M059J (cell line): Measurements from ENCODE around the gene OBSL1. TPM values are rescaled to one million over a fixed set of nuclear protein-coding genes. Genes with fewer than 3 reads are reported as not detected.
A peak's percentile ranks its signal among the peaks of the same experiment; 100 is the strongest.

Source experiments
- DNase-seq: peaks from one replicate; pipeline ENCODE4 v3.0.0-alpha.2; 2012; ENCODE audit warnings: low read depth
- total RNA-seq: library from RNA; depleted of rRNA; stranded (reverse); fragments of >200 nt; shearing (Covaris generic); gene quantifications from 2 replicates; pipeline ENCODE4 v1.2.3, GENCODE V29; 2014; rRNA removed

Gene OBSL1
- total RNA-seq, 1 experiment from 2014 or later, result 81.4 TPM

DNA sequence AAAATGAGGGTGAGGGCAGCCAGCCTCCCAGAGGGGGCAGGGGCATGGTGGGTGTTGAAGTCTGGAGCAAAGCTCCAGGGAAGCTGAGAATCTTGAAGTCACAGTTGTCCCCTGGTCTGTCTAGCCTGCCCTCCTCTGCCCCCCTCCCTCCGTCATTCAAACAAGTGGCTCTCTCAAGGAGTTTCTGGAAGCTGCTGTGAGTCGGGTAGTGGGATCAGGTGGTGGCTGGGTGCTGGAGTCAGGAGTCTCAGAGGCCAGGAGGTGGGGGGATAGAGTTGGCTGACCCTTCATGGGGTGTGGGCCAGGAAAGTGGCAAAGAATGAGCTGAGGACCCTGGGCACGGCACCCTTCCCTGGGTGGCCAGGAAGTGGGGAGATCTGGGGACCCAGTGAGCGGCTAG is 57.6 kb downstream of the OBSL1 start:
- DNase-seq, result no peak

DNA sequence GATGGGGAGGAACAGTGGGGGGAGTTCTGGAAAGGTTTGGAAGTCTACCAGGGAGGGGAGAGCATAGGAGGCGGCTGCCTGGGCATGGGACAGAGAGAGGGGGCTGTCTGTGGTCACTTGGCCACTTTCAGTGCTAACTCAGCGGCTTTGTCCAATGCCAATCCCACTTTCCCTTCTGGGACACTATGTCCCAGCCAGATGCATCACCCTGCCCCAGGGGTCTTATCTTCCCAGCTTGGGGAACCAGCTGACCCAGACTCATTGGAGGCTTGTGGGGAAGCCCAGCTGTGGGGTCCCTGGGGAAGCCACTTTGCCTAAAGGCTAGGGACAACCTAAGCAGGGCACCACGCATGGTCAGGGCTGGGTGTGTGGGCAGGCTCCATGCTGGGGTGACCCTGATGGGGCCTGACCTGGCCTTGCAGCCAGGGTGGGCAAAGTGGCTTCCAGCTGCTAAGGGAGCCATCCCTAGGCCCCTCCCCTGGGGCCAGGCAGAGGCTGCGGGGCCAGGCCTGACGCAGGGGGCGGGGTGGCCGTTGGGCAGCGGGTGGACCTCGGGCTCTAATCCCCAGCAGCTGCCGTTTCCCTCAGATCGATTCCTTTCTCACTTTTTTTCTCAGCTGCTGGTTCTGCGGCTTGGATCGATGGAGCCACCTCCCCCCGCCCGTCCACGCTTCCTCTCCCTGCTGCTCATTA is 58.7 kb downstream of the OBSL1 start:
- DNase-seq, result no peak

DNA sequence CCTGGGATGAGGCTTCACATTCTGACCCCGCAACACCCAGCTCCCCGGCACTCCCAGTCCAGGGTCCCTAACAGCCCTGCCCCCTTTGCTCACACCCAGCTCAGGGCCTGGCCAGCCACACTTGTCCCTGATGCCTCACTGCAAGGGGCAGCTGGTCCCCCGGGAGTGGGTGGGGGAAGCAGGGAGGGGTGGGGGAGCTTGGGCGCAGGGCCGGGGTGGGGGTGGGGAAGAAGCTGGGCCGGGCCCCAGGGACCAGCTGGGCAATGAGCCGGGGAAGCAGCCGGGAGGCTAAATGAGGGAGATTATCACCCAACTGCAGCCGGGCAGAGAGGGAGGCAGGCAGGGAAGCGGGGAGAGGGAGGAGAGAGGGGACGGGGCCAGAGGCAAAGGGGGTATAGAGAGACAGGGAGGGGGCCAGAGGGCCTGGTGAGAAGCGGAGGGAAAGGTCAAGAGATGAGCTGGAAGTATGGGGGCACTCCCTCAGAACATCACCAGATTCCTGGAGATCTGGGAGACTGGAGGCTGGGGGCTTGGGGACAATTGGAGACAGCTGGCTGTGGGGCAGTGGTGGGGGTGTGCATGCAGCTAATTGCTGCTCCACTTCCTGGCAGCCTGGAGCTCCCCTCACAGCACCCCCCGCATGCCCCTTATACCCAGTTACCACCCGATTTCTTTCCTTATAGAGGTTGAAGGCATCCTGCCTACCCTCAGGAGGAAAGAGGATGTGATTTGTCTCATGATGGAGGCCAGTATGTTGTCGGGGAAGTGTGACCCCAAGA is 59.6 kb downstream of the OBSL1 start:
- no peak for DNase-seq

DNA sequence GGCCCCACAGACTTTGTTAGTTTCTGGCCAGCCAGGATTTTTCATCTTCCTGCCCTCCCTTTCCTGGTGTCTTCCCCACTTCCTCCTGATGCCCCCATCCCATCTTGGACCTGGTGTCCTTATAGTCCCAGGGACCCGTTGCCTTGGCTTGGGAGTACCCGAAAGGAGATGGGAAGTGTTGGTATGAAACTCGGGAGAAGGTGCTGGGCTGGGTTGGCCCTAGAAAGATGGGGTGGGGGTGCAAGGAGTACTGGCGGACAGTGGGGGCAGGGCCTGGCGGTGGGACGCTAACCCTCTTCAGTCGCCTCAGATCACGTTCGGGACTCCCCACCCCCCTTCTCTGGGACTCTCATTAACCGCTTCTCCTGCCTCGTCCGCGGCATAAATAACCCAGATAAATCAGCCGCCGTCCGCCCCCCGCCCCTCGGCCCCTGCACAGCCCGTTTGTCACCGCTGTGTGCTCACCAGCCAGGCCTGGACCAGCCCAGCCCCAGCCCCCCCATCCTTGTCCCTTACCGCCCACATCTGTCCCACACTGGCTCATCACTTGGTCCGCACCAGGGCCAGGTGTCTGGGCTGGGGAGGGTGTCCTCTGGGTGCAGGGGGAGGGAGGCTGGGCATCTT is 60.7 kb downstream of the OBSL1 start:
- no peak for DNase-seq

DNA sequence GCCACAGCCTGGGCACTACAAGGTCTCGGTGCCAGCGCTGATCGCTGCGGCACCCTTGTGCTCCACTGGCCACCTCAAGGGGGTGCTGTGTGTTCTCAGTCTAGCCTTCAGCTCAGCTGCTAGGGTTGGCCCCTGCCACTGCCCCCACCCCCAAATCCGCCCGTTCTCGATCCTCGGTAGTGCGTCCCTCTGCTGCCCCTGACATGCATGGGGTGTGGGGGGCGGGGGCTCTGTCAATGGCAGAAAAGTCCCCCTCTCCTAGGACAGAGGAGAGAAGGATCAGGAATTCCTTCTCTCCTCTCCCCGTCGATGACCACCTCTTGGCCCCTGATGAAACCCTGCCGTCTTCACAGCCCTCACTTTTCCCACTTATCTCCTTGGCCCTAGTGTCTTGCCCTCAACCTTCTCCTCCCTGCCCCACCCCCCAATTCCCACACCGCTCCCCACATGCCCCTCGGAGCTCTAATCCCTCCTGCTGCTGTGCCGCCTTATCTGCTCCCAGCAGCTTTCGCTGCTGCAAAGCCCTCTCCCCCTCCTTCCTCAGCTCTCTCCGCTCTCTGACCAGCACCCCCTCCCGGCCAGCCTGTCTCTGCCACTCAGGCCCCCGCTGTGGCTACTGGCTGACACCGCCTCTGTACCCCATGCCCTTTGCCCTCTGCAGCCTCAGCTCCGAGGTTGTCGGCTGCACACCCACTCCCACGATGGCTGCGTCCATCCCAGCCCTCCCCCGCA is 61.4 kb downstream of the OBSL1 start:
- DNase-seq, result peak; percentile 51

DNA sequence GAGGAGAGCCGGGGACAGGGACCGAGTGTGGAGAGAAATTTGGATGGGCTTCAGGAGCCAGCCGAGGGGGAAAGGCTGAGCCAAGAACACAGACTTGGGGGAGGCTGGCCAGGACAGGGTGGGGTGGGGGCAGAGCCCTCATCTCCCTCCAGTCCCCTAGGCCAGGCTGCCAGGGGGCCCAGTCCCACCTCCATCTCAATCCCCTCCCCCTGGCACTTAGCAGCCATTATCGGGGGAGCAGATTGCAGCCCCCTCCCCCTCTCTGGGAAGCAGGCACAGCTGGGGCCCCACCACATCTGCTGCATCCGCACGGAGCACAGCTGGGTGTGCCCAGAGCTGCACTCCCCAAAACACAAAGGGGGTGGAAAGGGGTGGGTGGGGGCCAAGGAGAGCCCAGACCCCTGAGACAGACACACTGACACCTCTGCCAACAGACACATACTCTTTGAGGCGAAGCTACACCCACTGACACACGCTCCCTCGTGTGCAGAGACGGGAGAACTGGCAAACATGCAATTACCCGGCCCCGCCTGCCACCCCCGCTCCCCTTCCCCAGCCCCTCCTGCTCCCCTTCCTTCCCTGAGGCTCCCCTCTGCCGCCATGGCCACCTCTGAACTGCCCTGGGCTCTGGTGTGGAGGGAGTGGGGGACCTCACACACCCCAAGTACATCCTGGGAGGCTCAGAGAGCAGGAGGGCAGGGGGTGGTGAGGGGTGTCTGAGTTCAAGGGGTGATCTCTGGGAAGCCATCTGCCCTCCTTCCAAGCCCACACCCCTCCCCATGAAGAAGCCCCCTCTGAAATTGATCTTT is 62.2 kb downstream of the OBSL1 start:
- no peak for DNase-seq

DNA sequence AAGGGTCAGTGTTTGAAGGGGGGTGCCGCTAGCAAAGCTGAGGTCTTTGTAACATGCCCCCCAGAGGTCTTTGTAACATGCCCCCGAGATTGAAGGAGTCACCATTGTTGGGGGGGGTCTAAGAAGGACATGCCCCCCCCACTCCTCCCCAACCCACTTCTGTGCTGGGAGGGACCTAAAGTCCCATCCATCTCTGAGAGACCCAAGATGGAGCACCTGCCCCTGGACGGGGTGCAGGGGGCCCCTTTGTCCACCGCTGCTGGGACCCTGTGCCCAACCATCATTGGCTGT is 63.0 kb downstream of the OBSL1 start:
- no peak for DNase-seq

DNA sequence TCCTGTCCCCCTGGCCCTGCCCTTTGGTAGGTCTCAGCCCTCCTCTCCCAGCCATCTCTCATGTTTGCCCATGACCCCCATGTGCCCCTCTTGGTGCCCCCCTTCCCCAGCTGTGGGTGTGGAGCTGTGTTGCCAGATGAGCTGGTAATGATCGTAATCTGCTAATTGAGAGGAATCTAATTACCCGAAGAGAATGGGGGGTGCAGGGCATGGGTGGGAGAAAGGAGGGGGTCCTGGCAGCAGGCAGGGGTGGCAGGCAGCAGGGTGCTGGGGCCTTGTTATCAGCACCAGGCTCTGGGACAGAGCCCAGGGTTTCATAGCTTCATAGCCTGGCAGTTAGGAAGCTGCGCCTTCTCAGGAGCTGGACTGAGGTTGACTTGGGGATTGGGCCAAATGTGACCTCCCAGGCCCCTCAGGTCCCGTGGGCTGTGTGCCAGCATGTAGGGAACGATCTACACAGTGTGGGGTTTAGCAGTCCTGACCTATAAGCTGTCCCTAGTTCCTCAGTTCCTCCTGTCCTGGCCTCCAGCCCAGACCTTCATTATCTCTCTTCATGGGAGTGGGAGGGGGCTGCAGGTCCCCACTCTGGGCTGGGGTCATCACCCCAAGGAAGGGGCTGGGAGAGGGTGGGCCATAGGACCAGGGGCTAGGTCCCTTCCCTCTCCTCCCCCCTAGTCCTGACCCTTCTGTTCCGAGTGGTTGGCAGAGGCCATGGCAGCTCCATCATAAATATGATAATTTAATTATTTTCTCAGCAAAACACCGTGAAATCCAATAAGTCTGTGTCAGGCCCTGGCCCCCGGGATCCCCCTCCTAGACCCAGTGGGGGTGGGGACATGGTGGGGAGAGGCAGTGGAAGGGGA is 63.5 kb downstream of the OBSL1 start:
- DNase-seq, result no peak

DNA sequence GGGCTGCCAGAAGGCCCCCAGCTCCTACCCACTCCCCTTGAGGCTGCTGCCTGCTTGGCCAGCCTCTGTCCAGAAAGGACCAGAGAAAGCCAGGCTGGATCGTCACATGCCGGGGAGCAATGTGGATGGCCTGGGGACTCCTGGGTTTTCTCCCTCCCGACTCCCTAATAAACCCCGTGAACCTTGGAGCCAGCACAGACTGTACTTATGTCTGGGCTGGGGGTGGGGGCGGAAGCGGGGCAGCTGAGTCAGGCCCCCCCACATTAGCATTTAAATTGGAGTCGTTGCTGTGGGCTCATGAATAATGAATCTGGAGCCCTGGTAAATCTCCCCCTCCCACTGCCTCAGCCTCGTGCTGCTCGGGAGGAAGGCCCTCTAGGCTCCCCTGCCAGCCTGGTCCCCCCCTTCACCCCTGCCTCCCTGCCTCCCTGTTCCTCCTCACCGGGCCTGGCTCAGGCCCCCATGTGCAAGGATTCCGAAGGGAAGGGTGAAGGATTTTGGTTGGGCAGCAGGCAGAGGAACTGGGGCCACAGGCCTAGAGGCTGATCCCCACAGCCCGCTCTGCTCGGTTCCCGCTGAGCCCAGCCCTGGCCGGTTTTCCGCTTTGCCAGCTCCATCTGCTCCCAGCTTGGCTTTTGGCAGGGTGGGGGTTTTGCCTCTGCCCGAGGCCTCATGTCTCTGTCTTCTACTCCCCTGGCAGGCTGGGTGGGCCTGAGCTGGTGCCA is 64.4 kb downstream of the OBSL1 start:
- no peak for DNase-seq

DNA sequence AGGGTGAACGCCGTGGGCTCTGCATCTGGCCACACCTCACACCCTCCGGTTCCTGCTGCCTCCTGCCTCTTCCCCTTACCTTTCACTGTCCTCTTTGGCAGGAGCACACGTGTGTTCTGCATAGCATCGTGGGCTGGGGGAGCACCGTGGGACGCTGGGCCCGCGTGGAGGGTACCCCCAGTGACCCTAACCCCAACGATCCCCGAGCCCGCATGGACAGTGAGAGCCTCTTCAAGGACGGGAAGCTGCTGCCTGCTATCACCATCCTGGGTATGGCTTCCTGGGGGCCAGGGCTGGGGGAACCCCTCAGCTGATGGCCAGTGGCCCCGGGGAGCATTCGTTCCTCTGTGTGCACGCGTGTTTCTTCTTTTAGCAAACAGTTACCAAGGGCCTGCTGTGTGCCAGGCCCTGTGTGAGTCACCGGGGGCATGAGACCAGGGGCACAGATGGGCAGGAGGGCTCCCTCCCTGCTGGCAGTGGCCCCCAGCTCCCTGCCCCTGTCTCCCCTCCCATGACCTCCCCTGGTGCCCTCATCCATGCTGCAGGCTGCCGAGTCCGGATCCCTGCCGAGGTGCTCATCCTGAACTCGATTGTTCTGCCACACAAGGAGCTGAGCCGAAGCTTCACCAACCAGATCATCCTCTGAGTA is 65.1 kb downstream of the OBSL1 start:
- DNase-seq, result no peak

DNA sequence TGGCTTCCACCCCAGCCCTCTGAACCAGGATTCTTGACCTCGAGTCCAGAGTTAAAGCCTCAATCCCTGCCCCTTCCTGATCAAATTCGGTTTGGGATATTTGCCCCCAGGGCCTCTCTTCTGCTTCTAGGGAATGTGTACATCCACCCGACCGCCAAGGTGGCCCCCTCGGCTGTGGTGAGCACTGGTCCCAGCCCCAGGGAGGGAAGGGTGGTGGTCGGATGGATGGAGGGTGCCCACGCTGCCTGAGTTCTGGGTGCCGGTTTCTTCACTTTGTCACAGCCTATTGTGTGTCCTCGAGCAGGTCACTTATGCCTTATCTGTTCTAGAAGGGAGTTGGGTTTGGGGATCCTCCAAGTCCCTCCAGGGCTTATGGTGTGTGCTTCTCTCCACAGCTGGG is 65.8 kb downstream of the OBSL1 start:
- DNase-seq, result no peak

DNA sequence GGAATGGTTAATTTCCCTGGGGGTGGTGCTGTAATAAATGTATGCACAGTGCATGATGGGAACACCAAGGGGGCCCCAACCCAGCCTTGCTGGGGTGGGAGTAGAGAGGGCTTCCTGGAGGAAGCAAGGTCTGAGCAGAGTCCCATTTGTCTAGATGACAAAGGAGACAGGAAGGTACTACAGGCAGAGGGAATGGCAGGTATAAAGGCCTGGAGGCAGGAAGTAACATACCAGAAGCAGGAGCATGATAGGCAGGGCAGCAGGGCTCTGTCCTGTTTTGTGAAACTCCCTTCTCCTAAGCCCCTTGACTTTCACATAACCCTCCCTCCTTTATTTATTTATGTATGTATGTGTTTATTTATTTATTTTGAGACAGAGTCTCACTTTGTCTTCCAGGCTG is 68.7 kb downstream of the OBSL1 start:
- no peak for DNase-seq

DNA sequence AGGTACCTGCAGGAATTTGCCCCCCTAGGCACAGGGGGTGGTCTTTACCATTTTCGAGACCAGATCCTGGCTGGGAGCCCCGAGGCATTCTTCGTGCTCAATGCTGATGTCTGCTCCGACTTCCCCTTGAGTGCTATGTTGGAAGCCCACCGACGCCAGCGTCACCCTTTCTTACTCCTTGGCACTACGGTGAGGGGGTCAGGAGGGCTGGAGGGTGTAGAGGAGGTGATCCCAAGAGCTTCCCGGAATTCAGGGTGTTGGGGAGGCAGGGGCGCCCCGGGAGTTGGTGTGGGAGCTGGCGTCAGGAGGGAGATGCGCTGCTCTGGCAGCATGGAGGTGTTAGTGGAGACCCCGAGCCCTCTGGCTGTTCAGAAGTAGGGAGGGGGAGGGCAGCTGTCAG is 69.5 kb downstream of the OBSL1 start:
- DNase-seq, result no peak

Other genes with a start within 250 kb of the OBSL1 start
- gene RESP18, start 238.8 kb downstream of the OBSL1 start, total RNA-seq, result not detected in 2 replicates
- 75.8 and 88.2 TPM in 2 replicates for gene DNPEP, start 183.6 kb downstream of the OBSL1 start, total RNA-seq
- gene DES, start 153.2 kb downstream of the OBSL1 start, total RNA-seq, result 0.37 TPM in 1 of 2 replicates, not detected in the other
- gene SPEG, start 136.7 kb downstream of the OBSL1 start, total RNA-seq, result 9.8 and 13.9 TPM in 2 replicates
- gene GMPPA, start 72.6 kb downstream of the OBSL1 start, total RNA-seq, result 81.6 and 89.2 TPM in 2 replicates
- 0.02 and 0.10 TPM in 2 replicates for gene ASIC4, start 57.1 kb downstream of the OBSL1 start, total RNA-seq
- gene CHPF, start 27.7 kb downstream of the OBSL1 start, total RNA-seq, result 117 and 227 TPM in 2 replicates
- gene TMEM198, start 27.5 kb downstream of the OBSL1 start, total RNA-seq, result 2.5 and 3.5 TPM in 2 replicates
- gene INHA, start 771 bp upstream of the OBSL1 start, total RNA-seq, result 0.12 and 0.20 TPM in 2 replicates
- 6.7 and 16.3 TPM in 2 replicates for gene STK11IP, start 26.3 kb upstream of the OBSL1 start, total RNA-seq
- gene SLC4A3, start 56.1 kb upstream of the OBSL1 start, total RNA-seq, result 1.2 and 2.6 TPM in 2 replicates